Measurements from ENCODE around the gene KCTD1.

The KCTD1 gene

DNA sequence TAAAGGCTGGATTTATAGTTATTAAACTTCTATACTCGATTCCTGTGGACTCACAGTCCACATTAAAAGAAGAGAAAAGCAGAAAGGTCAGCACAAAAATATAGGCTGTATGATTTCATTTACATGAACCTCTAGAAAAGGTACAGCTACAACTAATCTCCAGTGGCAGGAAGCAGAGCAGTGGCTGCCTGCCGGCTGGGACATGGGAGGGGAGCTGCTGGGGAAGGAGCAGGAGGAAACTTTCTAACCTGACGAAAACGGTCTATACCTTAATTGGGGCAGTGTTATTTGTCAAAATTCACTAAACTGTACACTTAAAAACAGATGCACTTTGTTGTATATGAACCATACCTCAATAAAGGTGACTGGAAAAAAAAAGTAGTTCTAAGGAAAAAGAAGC lies 26.7 kb downstream of the KCTD1 start:
- no peak for DNase-seq

GRCh38 chr18:26520974-26521373 lies 27.4 kb downstream of the KCTD1 start:
- no peak for DNase-seq

DNA sequence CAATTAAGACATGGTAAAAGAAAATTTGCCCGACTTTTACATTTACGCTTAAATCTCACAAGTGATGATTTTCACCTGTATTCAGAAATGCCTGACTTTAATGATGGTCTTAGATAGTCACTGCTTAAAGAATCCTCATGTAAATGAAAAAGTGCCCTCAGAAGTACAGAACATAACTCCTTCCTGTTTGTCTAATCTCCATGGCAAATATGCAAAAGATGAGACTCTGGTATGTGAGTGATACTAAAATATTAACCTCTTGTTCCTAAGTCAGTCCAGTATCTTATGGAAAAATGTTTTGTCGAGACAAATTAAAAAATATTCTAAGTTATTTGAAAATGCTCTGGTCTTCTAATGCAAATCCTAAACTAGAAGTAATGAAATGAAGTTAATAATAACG lies 29.2 kb downstream of the KCTD1 start:
- DNase-seq, result no peak

DNA sequence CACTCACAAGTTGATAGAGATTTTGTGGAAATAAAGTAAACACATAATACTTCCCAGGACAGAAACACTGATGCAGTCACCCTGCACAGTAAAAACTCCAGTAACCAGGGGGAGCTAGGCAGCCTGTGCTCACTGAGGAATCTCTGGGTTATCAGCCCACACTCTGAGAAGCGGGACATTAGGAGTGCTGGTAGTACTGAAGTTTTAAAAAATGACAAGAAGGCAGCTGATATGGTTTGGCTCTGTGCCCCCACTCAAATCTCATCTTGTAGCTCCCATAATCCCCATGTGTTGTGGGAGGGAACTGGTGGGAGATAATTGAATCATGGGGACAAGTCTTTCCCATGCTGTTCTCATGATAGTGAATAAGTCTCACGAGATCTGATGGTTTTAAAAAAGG lies 31.4 kb downstream of the KCTD1 start:
- no peak for DNase-seq

DNA sequence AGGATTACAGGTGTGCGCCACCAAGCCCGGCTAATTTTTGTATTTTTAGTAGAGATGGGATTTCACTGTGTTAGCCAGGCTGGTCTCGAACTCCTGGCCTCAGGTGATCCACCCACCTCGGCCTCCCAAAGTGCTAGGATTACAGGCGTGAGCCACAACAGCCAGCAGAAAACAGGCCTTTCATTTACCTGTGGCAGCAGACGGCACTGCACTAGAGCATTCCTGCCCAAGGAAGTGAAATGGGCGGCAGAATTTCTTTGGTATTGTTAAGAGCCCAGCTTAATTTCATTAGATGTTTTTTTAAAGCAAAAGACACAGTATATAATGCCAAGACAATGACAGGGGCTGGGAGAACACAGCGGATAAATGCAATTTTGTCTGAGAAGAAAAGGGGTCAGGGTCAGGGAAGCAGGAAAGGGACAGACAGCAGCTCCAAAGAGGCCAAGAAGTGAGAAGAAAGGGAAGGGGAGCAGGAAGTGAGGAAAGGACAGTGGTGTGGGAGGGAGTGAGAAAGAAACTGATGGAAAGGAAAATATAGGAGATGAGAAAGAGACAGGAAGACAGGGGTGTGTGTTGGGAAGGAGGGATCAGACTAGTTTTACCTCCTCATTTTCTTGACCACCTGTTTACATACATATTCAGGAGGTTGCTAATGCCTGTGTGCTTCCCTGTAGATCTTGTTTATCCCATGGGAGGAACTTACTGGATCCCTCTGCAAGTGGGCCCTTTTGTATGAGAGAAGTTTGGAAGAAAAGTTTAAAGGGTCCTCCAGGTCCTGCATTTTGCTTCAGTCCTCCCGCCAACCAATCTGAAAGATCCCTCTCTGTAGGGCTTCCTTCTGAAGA lies 32.5 kb downstream of the KCTD1 start:
- no peak for DNase-seq

GRCh38 chr18:26511339-26512071 lies 36.8 kb downstream of the KCTD1 start:
- DNase-seq, result no peak

DNA sequence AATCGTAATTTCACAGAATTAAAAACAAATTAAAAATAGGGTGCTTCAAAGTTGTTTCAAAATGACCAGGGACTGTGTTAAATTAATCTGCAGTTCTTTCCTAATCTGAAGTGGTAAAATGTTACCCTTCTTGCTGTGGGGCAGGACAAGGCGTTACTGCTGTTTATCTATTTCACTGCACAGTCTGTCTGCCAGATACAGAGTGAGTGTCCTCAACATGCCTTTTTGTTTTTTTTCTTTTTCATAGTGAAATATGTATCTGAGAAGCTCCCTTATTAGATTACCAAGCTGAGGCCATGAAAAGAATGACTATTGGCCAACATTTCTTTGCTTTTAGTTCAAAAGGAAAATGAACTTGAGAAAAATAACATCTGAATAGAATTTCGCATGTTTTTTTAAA lies 38.0 kb downstream of the KCTD1 start:
- DNase-seq, result no peak

GRCh38 chr18:26506012-26506411 lies 42.3 kb downstream of the KCTD1 start:
- DNase-seq, result no peak

DNA sequence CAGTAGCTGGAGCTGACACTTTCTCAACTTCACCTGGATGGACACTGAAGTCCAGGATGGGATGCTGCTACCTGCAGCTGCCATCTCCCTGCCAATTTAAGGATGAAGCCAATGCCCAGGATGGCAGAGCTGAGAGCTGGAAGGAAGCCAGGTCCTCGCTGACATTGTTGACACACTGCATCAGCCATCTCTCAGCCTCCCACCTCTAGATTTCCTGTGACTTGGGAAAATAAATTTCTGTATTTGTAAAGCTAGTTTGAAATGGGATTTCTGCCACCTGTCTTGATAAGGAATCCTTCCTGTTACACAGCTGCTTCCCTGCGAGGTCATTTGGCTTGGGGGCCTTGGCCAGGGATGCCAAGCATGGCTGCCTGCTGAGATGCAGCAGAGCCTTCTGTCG lies 43.5 kb downstream of the KCTD1 start:
- no peak for DNase-seq

- DNase-seq, result no peak
These were observed 45.0 kb downstream of the KCTD1 start for GRCh38 chr18:26503382-26503781.

- no peak for DNase-seq
These were observed 45.5 kb downstream of the KCTD1 start for GRCh38 chr18:26502823-26503222.

GRCh38 chr18:26497866-26498265 lies 50.5 kb downstream of the KCTD1 start:
- DNase-seq, result no peak

GRCh38 chr18:26496528-26496927 lies 51.8 kb downstream of the KCTD1 start:
- no peak for DNase-seq

DNA sequence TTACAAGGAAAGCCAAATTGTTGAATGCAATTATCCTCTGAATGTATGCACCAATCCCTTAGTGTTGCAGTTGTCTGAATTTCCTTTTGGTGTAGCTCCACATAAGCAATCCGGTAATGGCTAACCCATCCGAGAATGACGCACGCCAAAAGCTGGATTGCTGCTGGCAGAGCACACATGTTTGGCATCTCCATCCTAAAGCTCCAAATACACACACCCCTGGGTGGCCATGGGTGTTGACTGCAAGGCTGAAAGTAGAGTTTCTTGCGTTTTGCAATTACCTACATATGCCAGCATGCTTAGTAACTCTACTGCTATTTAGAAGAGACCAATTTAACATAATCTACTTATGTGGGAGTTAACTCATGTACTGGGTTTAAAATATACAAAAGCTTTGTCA lies 53.1 kb downstream of the KCTD1 start:
- no peak for DNase-seq

DNA sequence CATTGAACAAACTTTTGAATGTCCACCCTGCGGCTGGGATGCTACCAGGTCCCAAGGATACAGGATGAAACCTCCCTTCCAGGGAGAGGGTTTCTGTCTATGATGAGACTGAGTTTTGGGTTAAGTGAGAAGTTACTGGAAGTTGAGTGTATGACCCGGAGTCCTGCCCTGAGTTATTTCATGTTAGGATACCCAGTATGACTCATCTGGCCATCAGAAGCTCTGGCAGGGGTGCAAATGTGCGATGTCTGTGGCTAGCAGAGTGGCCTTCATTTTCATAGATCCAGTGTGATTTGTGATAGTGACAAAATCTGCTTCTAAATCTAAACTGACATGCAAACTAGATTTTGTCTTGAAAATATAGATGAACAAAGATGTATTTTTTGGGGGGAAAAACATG lies 55.3 kb downstream of the KCTD1 start:
- no peak for DNase-seq

GRCh38 chr18:26491194-26491816 lies 57.0 kb downstream of the KCTD1 start:
- no peak for DNase-seq

- DNase-seq, result no peak
These were observed 58.5 kb downstream of the KCTD1 start for GRCh38 chr18:26489881-26490280.

- DNase-seq, result no peak
These were observed 59.2 kb downstream of the KCTD1 start for GRCh38 chr18:26489191-26489590.

DNA sequence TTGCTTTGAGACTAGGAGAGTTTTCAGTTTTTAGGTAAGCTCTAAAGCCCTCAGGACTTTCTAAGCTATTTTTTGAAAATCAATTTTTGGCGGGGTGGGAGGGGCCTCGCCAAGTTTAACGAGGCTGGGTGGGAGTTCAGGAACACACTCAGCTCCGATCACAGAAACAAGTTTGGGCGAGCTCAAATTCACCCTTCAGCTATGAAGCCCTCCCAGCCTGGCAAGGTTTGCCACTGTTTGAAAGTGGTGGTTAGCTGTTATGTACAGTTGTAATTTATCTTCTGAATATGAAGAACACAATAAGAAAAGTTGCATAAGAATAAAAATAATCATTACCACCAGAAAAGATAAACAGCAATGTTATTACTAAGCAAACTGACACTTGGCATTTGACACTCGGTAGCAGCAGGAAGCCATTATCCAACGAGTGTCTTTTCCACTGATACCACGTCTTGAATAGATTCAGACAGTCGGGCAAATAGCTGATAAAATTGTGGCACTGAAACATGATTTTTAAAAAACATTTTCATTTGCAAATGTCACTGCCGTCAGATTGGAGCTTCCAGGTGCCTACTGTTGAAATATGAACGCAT lies 59.8 kb downstream of the KCTD1 start:
- DNase-seq, result no peak

GRCh38 chr18:26487437-26487836 lies 60.9 kb downstream of the KCTD1 start:
- DNase-seq, result no peak

DNA sequence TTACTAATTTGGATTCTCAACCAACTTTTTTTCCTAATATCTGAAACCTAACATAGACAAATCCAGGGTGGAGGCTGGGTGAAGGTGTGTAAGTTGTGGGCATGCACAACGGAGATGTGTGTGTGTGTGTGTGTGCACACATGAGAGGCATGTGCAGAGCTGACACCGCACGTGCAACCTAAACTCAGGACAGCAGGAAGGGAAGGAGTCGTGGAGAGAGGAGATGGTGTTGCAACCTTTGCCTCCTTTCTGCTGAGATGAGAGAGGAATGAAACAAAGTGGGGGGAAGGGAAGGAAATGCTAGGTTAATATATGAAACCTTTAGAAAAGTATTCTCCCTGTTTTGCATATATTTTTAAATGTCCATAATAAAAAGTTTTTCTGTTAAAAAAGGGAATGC lies 64.7 kb downstream of the KCTD1 start:
- no peak for DNase-seq

- DNase-seq, result no peak
These were observed 65.8 kb downstream of the KCTD1 start for GRCh38 chr18:26482569-26482968.
